ENCODE data around the gene PDE2A.
A peak's percentile ranks its signal among the peaks of the same experiment; 100 is the strongest.

The PDE2A gene

DNA sequence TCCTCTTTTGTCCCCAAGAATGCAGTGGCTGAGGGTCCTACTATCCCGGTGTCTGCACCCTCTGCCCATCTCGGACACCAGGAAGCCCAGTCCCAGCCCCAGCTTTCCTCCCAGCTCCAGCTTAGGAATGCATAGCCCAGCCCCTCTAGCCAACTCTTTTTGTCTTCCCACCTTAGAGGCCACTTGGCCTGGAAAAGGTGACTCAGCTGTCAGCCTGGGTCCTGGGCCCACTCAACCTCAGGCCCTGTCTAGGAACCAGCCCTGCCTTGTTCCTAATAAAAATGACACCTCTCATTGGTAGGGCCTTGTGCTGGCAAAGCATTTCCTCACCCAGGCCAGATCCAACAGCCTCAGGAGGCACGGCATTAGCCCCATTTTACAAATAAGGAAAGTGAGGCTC lies 28.2 kb downstream of the PDE2A start:
- TF ChIP-seq, protein P1, sequence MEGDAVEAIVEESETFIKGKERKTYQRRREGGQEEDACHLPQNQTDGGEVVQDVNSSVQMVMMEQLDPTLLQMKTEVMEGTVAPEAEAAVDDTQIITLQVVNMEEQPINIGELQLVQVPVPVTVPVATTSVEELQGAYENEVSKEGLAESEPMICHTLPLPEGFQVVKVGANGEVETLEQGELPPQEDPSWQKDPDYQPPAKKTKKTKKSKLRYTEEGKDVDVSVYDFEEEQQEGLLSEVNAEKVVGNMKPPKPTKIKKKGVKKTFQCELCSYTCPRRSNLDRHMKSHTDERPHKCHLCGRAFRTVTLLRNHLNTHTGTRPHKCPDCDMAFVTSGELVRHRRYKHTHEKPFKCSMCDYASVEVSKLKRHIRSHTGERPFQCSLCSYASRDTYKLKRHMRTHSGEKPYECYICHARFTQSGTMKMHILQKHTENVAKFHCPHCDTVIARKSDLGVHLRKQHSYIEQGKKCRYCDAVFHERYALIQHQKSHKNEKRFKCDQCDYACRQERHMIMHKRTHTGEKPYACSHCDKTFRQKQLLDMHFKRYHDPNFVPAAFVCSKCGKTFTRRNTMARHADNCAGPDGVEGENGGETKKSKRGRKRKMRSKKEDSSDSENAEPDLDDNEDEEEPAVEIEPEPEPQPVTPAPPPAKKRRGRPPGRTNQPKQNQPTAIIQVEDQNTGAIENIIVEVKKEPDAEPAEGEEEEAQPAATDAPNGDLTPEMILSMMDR (IDR thresholded peaks at IDR 0.05; ENCODE audit: insufficient read depth, missing control alignments), result no peak
- DNase-seq (ENCODE audit: insufficient read length, low spot score) (no peak), FAIRE-seq (no peak)

DNA sequence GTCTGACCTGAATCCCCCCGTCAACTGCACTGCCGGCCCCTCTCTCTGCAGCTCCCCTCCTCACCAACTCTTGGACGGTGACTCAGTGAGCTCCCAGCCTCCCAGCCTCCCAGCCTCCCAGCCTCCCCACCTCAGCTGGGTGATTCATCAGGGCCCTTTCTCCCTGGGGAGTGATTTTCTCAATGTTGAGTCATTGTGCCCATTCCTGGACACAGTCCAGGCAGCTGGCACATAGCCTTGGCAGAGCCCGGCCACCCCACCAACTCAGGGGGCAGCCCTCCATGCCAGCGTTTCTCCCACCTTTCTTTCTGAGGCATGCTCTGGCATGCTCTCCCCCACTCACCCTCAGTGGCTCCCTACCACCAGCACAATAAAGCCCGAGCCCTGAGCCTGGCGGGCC lies 30.7 kb downstream of the PDE2A start:
- TF ChIP-seq, protein P1 (IDR thresholded peaks at IDR 0.05; ENCODE audit: insufficient read depth, missing control alignments), result no peak
- no peak for DNase-seq (ENCODE audit: insufficient read length, low spot score)
- FAIRE-seq, result no peak

DNA sequence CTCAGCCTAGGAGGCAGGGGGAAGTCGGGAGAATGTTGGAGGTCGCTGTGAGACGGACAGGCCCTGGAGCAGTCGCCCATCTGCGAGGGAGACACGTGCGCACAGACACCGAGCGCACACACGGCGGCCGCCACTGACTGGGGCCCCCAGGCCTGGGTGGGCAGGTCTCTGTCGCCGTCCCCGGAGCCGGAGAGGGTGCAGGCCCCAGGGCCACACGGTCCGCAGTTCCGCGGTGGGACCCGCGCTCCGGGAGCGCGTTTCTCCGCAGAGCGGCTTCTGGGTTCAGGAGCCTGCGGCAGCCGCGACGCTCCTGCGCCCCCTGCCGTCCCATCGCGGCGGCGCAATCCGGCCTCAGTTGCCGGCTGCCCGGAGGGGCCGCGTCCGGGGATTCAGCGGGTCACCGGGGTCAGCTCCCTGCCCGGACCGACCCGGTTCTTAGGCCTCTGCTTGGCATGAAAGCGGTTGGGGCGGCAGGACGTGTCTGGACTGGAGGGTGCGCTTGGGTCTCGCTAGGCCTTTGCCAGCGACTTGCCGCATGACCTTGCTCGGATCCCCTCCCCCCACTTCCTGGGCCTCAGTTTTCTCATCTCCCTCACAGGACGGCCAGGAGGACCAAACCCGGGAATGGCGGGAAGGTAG lies 31.2 kb downstream of the PDE2A start:
- peak; percentile 91 for DNase-seq (ENCODE audit: insufficient read length, low spot score)
- no peak for FAIRE-seq
- TF ChIP-seq, protein P1 (IDR thresholded peaks at IDR 0.05; ENCODE audit: insufficient read depth, missing control alignments), result peak; percentile 70

DNA sequence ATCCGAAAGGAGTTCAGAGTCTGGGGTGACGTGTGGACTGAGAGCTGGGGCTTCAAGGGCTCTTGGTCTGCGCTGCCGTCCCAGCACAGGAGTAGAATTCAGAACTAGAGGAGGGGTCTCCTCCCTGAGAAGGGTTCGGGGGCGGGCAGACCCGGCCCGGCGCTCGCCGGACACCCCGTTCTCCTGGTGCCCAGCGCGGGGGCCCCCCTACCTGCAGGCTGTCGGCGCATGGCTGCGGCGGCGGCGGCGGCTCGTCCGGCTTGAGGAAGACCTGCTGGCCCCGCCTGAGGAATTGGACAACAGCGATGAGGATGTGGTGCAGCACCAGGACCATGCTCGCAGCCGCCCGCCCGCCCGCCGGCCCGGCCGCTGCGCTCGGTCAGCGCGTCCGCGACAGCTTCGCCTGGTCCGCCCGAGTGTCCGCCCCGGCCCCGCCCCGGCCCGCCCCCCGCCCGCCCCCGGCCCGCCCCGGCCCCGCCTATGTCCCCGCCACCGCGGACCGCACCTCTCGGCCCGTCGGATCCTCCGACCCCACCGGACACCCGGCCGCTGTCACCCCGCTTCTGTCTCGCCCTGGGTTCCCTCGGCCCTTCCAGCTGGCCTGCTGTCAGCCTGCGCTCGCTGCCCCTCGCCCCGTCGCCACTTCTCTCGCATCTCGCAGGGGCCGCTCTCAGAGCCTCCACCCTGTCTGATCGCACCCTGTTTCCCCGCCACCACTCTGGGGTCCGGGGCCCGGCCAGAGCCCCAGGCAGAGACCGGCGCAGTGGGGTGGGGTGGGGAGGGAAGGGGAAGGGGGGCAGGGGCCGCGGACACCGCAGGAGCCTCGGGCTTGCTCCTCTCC lies 32.0 kb downstream of the PDE2A start:
- peak; percentile 65 for DNase-seq (ENCODE audit: insufficient read length, low spot score)
- TF ChIP-seq, protein P1 (IDR thresholded peaks at IDR 0.05; ENCODE audit: insufficient read depth, missing control alignments), result no peak
- no peak for FAIRE-seq

DNA sequence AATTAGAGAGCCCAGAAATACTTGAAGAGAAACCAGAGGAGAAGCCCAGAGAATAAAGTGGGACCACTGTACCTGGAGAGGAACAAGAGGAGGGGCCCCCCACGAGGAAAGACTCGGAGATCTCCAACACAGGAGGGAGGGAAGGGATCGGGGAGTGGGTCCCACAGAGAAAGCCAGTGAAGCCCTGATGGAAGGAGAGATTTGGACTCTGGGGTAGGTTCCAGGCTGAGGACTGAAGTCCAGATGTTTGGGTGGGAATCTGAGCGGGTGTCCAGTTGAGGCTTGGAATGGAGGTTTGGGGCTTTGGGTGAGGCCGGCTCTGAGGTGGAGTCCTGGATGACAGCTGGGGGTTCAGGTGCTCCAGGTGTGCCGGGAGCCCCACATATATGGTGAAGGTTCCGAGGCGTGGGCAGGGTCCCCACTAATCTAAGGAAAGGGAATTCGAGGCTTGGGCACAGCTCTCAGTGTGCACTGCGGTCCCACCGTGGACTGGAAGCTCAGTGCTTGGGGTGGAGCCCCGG lies 32.6 kb downstream of the PDE2A start:
- no peak for FAIRE-seq
- TF ChIP-seq, protein P1 (IDR thresholded peaks at IDR 0.05; ENCODE audit: insufficient read depth, missing control alignments), result no peak
- DNase-seq (ENCODE audit: insufficient read length, low spot score), result no peak

DNA sequence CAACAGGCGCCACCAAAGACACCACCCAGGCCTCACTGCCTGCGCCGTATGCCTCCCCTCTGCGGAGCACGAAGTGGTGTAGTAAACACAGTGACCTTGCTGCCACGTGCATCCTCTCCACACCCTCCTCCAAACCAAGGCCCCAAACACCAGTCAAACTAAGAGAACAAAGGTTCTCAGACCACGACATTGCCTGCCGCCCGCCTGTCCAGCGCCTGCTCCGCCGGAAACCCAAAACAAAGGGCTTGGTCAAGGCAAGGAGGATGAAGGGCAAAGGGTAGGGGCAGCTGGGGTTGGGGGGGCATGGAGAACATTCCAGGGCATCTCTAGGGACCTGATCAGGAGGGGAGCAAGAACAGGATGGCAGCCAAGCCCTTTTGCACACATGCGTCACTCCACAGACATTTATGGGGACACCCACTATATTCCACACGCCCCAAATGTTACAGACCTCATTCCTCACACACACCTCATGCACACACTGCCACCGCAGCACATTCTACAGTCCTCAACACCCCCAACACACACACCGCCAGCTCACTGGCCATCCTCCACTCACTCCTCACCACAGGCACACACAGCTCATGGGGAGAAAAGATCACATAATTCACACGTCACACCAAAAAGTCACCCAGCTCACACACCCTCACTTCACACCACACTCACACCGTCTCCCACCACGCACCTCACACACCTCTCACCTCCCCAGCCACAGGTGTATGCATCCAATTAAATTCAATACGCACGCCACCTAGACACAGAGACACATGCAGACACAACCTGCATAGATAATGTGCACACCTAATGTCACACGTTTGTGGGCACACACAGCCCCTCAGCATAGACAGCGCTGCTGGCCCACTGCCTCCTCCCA lies 34.5 kb downstream of the PDE2A start:
- no peak for FAIRE-seq
- TF ChIP-seq, protein P1 (IDR thresholded peaks at IDR 0.05; ENCODE audit: insufficient read depth, missing control alignments), result no peak
- no peak for DNase-seq (ENCODE audit: insufficient read length, low spot score)

Measured in D721Med (cell line).